GM19238 (cell line): ENCODE results near the gene ORC2.
A peak's percentile ranks its signal among the peaks of the same experiment; 100 is the strongest.
"Not testable (repeated sequence)": the region's sequence is repeated elsewhere in the genome, so short reads cannot be mapped to it uniquely, and the experiment has no call there.

Experiments used
- DNase-seq: peaks from one replicate; pipeline ENCODE4 v3.0.0; 2011; ENCODE audit warnings: low spot score; ENCODE audit not compliant: insufficient read length

Gene ORC2

DNA sequence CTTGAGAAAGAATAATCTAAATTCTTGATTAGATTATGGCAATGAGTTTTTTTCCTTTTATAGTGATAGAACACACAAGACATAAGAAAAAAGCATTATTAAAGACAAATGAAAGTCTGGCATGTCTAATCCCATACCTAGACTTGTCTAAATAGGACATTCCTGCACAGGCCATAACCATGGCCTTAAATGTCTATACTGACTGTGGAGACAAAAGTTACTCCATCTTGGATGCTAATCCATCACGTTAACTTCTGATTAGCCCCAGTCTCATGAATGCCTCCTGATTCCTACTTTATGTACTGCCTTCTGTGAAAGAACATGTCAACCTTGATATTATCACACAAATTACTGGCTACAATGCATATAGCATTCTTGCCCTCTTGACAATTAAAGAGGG is 23.6 kb downstream of the ORC2 start:
- no peak for DNase-seq

DNA sequence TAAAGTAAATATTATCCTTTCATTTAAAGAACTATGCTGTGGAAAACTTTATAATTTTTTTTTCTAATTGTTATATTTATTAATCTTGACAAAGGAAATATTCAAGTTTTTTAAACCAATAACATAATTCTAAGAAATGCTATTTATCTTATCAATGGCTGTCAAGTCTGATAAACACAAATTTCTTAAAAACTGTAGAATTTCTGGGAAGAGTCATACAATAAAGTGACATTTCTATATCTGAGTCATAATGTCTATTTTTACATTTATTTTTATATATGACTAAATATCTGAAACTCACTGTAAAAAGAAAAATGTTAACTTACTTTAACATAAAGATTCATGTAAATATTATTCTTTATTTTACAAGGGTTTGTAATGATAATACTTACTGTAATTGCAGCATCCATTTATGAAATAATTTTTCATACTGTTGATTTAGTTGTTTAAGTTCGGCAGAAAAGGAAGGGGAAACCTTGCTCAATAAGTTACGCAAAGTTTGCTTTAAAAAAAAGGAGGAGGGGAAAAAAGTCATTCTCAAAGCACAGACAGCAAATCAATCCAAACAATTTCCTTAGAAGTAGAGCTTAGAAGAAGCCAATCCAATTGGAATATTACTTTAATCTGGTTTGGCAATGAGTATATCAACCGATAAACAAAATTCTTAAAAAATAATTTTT is 32.4 kb downstream of the ORC2 start:
- DNase-seq = no peak

DNA sequence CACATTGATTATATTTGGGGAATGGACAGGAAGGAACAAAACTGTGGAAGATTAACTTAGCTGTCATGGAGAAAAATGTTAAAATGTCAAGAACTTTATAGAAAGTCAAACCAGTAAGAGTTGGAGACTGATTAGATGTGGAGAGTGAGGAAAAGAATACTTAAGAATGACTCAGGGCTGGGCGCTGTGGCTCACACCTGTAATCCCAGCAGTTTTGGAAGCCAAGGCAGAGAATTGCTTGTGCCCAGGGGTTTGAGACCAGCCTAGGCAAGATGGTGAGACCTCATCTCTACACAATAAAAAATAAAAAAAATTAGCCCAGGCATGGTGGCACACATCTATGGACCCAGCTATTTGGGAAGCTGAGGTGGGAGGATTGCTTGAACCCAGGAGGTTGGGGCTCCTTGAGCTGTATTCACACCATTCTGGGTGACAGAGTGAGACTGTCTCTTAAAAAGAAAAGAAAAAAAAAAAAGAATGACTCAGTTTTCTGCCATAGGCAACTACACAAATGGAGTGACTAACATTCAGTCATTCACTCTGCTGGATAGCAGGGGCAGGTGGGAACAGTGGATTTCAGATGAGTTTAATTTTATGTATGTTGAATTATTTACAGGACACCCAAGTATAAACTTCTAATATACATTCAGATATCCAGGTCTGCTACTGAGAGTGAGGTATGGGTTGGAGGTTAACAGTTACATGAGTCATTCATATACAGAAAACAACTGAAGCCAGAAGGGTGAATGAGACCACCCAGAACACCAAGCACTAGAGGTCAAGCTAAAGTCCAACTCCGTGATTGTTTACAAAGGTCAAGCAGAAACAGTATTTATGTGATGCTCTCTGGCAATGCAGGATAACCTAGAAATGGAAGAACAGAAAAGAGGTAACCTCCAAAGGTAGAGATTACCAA is 33.9 kb downstream of the ORC2 start:
- no peak for DNase-seq

DNA sequence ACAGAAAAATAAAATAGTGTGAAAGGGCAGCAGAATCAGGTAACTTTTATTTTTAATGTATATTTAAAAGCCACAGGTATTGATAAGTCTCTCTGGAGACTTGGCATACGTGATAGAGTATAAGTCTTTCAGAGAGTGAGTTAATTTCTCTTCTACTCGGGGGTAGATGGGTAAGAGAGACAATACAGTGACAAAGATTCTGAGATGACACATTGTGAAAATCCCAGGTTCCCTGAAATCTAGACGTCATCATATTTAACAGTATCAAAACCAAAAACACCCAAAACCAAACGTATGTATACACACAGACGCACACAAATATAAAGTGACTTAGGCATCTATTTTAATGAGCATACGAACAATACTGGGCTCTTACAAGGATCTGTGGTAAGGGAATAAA is 41.0 kb downstream of the ORC2 start:
- no peak for DNase-seq

DNA sequence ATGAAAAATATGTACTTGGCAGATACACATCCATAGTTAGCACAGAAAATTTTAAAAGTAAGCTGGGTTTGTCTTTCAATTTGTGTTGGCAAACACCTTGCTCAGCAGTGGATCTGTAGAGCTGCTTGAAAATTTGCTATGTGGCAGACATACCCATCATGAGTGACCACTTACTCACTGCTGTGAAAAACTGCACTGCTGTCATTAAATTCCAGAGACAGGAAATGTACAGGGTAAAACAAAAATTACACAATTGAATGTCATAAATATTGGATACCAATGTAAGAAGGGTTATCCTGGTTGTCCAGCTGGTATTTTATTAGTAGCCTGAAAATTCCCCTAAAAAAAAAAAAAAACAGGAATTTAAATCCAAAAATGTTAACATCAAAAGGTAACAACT is 49.8 kb downstream of the ORC2 start:
- no peak for DNase-seq

DNA sequence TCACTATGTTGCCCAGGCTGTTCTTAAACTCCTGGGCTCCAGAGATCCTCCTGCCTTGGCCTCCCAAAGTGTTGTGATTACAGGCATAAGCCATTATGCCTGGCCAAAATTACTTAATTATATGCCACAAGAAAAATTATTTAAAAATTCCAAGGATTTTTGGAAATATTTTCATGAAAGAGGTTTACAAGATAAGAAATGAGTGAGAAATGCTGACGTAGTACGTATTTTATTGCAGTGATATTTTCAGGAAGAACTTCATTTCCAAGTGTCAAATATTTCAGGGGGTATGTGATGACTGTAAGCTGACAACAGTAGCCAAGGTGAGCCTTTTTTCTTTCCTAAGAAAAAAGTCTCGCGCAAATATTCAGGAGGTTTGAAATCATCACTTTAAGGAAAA is 53.5 kb downstream of the ORC2 start:
- no peak for DNase-seq

DNA sequence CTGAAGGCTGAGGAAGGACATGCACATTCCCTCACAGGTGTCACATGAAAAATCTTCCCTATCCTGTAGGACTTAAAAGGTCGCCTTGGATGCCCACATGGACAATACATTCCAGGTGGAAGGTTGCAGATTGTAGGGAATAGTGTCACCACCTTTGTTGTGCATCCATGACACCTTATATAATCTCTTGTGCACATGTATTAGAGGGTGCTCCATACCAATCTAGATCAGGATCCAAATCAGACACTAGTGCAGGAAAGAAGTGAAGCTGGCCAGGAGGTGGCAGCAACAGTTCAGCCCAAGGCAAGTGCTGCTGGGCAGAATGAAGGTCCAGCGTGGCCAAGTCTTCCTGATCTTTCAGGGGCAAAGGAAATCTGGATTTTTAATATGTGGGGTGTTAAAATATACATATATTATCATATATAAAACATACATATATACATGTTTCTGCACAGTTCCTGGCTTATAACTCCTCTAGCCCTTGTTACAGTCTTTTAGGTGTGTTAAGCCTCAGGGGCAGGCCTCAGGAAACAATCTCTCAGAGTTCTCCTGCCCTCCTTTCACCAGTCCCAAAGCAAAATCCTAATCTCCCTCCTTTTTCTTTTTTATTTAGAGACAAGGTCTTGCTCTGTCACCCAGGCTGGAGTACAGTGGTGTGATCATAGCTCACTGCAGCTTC is 57.7 kb downstream of the ORC2 start:
- peak; percentile 10 for DNase-seq

DNA sequence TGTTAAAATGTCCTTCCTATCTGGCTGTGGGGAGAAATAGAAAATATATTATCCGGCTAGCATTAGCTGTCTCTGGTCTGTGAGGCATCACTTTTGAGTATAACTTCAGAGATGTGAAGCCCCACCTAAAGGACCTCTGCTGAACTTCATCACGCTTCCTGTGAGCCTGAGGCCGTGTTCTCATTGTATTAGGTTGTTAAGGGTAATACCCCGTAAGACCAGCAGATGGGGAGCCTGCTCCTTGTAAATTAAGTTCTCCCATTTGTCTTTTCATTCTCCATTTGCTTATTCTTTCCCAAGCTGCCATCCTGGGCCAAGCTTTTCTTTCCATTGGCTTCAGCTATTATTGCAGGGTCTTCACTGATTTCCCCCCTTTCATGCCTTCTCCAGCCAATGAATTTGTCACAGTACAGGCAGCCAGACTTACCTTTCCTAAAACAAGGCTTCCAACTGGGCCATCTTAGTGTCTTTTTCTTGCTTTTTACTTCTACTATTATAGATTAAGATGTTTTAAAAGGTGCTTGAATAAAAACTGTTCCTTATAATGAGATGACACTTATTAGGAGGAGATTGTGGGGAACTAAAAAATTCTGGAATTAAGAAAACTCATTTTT is 61.9 kb downstream of the ORC2 start:
- DNase-seq = peak; percentile 56

DNA sequence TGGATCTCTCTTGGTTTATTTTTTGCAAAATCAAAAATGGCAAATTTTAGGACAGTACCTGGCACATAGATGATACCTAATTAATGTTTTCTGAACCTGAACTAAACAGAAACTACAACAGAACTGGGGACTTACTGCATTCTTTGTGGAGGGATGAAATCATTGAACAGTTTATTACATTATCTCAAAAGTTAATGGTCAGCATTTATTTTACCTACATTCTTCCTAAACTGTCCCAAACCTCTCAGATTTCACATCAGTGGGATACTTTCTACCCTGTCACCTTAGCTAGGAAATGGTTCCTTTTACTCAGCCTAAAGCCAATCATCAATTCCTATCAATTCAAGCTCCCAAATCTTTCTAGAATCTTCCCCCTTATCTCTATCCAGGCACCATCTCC is 64.0 kb downstream of the ORC2 start:
- DNase-seq = no peak

DNA sequence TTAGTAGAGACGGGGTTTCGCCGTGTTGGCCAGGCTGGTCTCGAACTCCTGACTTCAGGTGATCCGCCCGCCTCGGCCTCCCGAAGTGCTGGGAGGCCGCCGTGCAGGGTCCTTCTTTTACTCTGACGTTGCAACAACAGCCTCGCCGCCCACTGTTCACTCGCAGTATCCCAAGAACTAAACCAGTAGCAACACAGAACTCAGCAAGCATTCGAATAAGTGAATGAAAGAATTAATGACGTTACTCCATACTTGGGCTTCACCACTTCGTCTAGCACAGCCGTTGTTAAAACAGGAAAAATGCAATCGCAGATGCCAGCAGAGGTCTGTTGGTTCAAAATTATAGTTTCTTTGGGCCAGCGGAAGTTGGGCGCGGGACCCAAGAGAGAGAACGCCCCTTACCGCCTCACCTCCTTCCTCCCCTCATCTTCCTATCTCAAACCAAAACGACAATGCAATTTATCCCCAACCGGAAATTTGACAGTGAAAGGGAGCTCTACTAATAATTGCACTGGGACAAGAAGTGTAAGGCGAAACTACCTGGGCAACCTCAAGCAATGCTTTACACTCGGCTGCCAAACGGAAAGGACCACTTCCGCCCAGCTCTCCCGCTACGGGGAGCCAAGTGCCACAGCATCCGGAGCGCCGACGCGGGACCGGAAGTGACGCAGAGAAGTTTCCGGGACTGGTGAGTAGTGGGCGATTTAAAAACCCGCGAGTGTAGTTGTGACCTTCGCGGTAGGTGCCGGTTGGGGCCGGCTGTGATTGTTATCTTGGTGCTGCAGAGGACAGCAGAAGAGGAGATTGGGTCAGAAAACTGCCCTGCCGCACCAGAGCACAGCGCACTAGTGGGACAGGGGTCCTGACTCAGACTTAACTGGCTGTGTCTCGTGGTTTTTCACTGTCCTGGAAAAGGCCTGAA is 74.5 kb downstream of the ORC2 start, which contains the start of the genes NIF3L1 and PPIL3:
Gene NIF3L1, plus strand, starts transcription at position 668 of the 922 bp plus-strand sequence. CDS start 2,573 bp downstream, outside the sequence.
Gene PPIL3, minus strand, starts transcription at position 374 of the 922 bp plus-strand sequence. CDS start 1,462 bp downstream, outside the sequence.
- DNase-seq = peak; percentile 76

DNA sequence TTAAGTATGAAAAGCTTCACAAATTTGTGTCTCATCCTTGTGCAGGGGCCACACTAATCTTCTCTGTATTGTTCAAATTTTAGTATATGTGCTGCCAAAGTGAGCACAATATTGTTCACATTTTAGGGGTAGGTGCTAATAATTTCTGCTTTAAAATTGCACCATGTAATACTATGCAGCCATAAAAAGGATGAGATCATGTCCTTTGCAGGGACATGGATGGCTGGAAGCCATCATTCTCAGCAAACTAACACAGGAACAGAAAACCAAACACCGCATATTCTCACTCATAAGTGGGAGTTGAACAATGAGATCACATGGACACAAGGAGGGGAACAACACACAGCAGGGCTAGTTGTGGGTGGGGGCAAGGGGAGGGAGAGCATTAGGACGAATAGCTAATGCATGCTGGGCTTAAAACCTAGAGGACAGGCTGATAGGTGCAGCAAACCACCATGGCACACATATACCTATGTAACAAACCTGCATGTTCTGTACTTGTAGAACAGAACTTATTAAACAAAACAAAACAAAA is 81.7 kb downstream of the ORC2 start:
- DNase-seq = not testable (repeated sequence)

DNA sequence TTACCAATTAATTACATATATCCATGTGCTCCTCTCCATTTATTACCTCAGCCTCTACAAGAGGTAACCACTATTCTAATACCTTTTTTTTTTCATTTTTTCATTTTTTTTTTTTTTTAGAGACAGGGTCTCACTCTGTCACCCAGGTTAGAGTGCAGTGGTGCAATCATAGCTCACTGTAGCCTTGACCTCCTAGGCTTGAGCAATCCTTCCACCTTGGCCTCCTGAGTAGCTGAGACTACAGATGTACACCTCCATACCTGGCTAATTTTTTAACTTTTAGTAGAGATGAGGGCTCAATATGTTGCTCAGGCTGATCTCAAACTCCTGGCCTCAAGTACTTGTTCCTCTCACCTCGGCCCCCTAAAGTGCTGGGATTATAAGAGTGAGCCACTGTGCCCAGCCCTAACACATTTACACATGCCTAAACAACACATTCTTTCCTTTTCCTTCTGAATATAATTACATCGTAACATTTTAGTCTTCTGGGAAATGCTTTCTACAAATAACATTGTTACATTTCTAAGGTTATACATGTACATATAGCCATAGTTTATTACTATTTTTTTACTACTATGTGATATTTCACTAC is 85.1 kb downstream of the ORC2 start:
- no peak for DNase-seq

DNA sequence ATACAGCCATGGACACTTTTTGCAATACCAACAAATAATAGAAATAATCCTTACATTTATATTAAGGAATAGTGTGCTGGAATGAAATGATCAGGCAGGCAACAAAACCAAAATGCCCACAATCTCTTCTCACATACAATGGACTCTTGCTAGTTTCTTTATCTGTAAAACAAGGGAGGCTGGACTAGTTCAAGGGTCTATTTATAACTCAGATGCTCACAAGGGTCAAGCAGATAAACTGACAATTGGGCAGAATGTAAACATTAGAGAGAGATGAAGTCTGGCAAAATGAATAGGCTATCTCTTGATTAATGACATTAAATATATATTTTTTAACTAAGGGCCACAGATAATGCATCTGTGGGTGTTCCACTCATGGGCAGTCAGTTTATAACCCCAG is 86.0 kb downstream of the ORC2 start:
- no peak for DNase-seq

DNA sequence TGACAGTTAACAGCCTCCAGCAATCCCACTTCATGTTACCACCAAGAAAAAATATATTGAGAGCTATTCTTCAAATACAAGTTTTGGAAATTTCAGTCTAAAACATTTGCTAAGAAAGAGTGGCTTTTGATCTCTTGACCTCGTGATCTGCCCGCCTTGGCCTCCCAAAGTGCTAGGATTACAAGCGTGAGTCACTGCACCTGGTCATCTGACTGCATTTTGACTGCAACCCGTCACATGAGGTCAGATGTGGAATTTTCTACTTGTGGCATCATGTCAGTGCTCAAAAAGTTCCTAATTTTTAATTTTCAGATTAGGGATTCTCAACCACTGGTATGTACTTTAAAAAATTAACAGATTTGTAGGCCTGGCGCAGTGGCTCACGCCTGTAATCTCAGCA is 89.9 kb downstream of the ORC2 start:
- no peak for DNase-seq

DNA sequence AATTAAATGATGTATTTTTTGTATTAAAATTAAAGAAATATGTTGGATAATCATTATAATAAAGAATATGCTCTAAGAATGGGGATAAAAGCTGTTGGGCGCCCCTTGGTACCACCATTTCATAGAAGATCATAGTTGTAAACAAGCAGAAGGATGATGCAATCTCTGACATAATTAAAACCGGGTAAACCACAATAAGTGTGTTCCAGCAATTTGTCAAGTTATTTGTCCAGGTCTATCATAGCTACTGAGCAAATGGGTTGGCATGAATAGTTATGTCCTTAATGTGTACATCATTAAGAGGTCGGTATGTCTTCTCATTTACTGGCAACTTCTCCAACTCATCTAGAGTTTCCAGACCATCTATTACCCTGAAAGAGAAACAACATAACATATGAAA is 92.3 kb downstream of the ORC2 start:
- DNase-seq = no peak

DNA sequence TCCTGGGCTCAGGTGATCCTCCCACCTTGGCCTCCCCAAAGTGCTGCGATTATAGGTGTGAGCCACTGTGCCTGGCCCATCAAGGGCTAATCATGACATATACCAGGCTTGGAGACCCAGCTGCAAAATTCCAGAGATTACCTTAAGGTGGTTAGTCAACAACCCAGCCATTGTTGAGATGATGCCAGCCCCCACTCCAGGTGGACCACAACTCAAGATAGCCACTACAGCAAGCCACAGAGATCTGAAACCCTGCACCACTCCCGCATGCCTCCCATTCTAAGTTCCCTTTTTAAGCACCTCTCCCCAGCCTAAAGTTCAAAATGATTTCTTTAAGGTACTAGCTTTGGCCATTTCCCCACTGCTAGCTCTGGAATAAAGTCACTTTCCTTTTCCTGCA is 94.4 kb downstream of the ORC2 start:
- DNase-seq = no peak

DNA sequence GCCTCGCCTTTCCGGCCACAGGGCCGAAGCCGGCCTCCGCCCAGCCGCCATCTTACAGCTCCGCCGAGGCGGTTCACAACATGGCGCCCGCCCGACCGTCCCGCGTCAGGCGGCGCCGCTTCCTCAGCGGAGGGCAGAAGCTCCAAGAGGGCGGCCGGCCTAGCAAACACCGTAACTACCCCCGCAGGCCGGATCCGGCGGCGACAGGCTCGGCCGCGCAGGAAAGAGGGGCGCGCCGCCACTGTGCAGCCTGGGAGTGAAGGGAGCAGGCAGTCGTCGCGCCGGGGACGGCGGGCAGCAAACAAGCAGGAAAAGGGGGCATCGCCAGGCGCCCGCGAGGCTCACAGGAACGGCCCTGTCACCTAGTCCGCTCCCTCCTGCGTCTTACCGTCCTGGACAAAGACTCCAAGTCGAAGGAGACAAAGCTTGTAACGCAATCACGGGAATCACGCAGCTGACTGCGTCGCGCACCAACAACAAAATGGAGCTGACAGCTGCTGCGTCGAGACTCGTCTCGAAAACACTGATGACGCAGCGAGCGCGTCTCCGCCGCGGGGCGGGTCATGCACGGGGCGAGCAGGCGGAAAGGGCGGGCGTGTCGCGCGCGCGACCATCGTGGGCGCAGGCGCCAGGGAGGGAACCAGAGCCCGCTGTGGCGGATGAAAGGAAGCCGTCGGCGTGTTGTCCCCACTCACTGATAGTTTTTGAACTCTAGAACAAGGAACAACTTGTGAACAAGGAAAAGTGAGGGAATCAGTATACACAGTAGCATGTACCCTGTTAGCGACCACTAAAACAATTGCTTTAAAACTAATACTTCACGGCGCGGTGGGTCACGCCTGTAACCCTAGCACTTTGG is 99.1 kb downstream of the ORC2 start, which contains the start of gene CLK1:
Gene CLK1, minus strand, starts transcription at position 483 of the 859 bp plus-strand sequence. CDS start 2,796 bp downstream, outside the sequence.
- peak; percentile 82 for DNase-seq

DNA sequence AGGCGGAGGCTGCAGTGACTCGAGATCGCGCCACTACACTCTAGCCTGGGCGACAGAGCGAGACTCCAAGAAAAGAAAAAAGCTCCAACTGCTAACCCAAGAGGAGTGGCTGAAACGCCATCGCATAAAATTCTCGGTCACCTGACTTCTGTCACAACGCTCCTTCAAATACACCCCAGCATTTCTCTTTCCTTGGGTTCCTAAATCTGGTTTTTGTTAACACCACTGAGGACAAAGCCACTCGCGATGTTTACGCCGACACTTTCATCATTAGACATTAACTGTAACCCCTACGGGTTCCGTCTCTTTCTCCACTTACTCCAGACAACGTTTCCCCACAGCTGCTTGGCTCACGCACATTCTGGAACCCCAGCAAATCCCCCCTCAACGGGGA is 99.7 kb downstream of the ORC2 start:
- no peak for DNase-seq

DNA sequence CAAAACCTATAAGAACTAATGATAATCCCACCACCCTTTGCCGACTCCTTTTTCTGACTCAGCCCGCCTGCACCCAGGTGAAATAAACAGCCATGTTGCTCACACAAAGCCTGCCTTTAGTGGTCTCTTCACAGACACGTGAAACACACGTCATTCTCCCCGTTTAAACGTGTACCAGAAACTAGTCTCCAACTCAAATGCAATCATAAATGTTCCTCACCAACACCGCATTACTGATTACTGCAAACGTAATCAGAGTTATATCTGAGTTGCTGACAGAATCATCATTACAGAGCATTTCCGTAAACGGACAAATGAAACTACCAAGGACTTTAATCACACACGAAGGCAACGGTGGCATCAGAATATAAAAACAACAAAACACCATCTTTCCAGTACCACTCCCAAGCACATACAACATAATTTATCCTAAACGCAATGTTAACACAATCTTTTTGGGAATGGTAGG is 100.9 kb downstream of the ORC2 start:
- no peak for DNase-seq
